Lung microvascular endothelial cell (primary cell): ENCODE results near the gene GLRX2. TPM values are rescaled to one million over a fixed set of nuclear protein-coding genes. Genes with fewer than 3 reads are reported as not detected.
"Not testable (repeated sequence)": the region's sequence is repeated elsewhere in the genome, so short reads cannot be mapped to it uniquely, and the experiment has no call there.

Experiments
- DNase-seq, 2 donors: peaks; one replicate each; pipeline versions ENCODE4 v3.0.0 to v3.0.0-alpha.2; 2010; ENCODE audit warnings: low read depth in 2 of 2
- total RNA-seq: library from RNA; depleted of rRNA; stranded (reverse); fragments of >200 nt; gene quantifications from 2 replicates; pipeline ENCODE4 v1.2.1, GENCODE V29; 2014

GLRX2 gene
- 3.7 and 6.7 TPM in 2 replicates for total RNA-seq

DNA sequence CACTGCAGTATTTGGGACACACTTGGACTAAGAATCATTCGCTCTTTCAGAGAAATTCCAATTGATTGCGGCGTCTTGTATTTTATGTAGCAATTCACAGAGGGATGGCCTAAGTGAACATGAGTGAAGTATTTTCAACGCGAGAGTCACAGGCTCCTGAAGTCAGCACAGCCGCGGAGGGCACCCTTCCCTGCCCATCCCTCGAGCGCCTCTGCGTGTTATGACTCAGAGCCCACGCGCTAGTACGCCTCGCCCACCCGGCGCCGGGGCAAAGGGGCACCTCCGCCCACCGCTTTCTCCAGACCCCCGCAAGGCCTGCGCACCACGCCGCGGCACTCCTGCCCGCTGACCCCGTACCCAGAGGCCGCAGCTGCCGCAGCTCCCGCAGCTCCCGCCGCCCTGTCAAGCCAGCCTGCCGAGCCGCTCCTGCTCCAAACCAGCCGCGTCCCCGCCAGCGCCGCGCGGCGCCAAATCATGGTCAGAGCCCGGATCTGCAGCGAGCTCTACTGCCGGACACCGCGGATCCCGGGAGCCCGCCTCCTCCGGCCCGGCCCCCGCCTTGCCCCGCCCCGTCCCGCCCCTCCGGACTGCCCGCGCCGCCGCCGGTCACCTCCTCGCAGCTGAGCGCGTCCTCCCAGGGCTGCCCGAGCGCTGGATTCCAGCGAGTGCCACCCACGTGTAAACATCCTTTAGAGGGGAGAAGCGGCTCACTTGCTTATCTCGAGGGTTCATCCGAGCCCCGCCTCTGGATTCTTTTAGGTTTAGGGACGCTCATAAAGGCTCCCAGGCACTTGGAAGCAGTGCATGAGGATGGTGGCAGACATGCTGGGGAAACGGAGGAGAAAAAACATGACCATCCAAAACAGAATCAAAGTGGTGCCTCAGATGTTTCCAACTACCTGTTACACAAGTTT, at the start of gene GLRX2:
Gene GLRX2, minus strand, starts transcription at position 508 of the 914 bp plus-strand sequence. Its CDS starts 32 bp downstream, at position 476.
- DNase-seq, result peak; percentile 85 to 90

GRCh38 chr1:193144999-193145398, 39.8 kb upstream of the GLRX2 start:
- DNase-seq, result no peak

DNA sequence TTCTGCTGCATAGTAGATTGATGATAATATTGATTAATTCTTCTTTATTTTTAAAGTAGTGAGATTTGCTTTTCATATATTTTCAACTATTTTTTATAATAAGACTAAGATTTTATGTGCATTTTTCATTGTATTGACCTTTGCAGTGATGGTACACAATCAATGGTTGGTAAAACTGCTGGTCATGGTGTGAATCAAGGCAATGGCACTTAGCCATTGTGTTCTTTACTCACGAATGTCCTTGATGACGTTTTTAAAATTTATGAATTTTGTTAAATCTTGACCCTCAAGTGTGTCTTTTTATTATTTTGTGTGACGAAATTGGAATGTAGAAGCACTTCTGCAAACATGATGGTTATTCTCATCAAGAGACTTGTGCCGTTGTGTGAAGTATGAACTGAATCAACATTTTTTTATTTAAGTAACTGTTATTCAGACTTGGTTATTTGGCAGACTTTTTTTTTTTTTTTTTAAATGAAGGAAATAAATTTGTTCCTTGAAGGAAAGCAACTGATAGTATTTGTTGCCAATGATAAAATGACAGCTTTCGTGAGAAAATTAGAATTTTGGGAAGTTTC, 39.2 kb upstream of the GLRX2 start:
- DNase-seq, result no peak

DNA sequence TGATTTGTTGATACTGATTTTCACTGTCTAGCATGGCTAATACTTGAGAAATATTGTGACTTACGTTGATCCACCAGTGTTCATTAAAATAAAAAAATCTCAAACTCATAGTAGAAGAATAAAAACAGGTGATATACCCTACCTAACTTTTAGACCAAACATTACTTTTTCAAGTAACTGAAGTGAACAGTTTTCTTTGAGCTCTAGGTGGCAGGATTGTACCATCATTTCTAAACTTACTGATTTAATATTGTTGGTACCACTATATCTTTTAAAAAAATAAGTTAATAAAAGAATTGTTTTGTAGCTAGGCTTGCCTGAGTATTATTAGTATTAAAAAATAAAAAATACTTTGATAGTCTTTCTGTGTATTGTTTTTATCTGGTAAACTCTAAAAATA, 38.1 kb upstream of the GLRX2 start:
- DNase-seq, result peak; percentile 23 to 57

DNA sequence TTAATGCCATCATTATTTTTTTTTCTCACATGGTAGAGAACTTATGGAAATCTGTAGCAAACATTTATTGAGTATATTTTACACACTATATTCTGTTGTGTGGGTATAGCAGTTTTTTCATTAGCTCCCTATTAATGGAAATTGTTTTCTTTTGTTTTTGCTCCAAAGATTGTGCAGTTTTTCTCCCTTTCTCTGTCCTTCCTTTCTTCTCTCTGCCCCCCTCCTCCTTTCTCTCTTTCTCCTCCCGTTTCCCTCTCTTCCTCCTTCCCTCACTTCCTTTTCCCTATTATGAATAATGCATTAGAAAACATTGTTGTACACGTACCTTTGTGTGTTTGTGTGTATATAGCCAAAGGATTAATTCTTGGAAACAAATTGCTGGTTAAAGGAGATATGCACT, 37.2 kb upstream of the GLRX2 start:
- no peak for DNase-seq

DNA sequence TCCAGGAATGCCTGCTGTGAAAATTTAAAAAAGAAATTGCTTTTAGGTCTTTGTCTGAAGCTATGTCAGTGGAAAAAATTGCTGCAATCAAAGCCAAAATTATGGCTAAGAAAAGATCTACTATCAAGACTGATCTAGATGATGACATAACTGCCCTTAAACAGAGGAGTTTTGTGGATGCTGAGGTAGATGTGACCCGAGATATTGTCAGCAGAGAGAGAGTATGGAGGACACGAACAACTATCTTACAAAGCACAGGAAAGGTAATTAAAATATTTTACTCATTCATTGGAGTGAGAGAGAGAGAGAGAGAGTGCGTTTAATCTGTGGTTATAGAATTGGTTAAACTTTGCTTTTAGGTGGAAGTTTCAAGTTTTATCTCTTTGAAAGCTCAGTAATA, 36.6 kb upstream of the GLRX2 start:
- no peak for DNase-seq

- DNase-seq, result no peak
These were observed 35.0 kb upstream of the GLRX2 start for GRCh38 chr1:193140254-193140653.

GRCh38 chr1:193131266-193131860, 26.1 kb upstream of the GLRX2 start:
- DNase-seq, result no peak

DNA sequence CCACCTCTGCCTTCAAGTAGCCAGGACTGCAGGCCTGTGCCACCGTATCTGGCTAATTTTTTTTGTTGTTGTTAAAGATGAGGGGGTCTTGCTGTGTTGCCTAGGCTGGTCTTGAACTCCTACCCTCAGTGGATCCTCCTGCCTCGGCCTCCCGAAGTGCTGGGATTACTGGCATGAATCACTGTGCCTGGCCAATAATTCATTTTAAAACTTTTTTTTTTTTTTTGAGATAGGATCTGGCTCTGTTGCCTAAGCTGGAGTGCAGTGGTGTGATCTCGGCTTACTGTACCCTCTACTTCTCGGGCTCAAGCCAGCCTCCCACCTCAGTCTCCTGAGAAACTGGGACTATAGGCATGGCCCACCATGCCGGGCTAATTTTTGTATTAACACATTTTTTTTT, 20.2 kb upstream of the GLRX2 start:
- DNase-seq, result no peak

DNA sequence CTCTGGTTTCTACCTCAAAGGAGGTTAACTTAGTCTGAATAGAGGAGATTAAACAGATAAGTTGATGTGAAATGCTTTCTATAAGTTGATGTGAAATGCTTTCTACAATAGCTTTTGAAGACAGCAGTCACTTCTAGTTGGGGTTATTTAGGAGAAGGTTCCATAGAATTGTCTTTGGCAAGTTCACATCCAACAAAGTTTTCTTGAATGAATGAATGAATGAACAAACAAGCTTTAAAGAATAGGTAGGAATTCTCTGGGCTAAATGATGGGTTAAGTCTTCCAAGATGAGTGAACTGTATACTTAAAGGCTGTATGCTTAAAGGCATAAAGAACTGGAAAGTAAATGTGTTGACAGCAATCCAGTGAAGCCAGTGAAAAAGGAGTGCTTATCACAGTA, 18.5 kb upstream of the GLRX2 start:
- DNase-seq, result no peak

DNA sequence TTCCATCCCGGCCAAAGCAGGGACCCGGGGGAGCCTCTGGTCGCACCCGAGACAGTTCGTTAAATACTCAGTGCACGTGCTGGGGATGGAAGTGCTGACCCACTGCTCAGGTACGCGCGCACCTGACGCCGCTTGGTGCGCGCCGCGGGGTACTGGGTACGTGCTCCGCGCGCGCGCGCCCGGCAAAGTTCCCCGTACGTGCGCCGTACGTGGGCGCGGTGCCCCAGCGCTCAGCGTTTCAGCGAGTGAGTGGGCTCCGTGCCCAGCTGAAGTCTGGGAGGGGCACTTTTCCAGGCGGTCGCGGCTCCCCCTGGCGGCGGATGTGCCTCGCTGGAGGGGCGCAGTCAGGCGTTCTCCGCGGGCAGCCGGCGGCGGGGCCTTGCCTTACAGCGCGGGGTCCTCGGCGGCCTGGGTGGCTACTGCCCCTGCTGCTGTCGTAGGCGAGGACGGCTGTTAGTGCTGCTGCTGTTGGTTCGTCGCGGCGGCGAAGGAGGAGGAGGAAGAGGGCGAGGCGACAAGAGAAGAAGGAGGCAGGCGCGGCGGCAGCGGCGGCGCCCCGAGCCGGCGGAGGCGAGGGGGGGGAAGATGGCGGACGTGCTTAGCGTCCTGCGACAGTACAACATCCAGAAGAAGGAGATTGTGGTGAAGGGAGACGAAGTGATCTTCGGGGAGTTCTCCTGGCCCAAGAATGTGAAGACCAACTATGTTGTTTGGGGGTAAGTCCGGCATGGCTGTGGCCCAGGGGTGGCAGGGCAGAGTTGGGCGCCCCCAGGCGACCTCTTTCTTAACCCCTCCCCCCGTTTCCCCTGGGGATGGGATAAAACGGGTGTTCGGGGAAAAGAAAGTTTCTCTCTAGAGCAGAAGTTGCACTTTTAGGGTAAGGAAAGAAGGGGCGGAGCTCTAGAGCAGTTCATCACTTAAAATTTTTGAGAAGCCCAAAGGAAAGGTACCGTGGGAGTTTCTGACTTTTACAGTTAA, 16.7 kb upstream of the GLRX2 start, which contains the start of gene CDC73:
Gene CDC73, plus strand, starts transcription at position 416 of the 978 bp plus-strand sequence. Its CDS starts 170 bp downstream, at position 586.
- DNase-seq, result peak; percentile 98

GRCh38 chr1:193120604-193121166, 15.5 kb upstream of the GLRX2 start:
- DNase-seq, result no peak

DNA sequence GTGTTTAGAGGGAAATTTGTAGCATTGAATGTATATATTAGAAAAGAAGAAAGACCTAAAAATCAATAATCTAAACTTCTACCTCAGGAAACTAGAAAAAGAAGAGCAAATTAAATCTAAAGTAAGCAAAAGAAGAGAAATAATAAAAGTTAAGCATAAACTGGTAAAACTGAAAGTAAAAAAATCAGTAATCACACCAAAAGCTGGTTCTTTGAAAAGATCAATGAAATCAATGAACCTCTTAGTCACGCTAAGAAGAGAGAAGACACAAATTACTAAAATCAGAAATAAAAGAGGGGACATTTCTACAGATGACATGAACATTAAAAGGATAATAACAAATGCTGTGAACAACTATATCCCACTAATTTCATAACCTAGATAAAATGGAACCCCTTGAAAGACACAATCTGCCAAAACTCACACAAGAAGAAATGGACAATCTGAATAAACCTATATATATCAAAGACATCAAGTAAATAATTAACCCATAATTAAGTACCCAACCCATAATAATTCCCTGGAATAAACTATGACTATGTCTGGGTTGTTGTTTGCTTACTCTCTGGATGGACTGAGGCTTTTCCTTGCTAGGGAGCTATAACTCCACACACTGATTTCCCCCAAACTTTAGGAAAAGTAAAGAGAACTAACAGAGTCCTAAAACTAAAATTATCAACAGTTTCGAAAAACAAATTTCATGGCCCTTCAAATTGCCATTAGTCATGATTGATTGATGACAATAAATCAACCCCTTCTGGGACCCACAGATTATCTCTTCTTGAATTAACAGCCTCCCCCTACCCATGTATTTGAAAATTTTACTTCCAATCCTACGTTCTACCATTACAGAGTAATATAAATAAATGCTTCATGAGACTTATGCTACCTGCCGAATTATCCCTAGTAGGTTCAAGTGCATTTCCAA, 13.9 kb upstream of the GLRX2 start:
- no peak for DNase-seq

DNA sequence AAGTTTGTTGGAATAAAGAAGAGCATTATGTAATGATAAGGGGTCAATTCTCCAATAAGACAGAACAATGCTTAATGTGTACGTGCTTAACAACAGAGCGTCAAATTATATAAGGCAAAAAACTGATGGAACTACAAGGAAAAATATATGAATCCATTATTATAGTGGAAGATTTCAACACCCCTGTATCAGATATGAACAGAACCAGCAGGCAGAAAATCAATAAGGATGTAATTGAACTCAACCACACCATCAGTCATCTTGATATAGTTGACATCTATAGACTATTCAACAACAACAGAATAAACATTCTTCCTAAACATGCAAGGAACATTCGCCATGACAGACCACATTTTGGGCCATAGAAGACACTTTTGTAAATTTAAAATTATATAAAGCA, 13.0 kb upstream of the GLRX2 start:
- no peak for DNase-seq

DNA sequence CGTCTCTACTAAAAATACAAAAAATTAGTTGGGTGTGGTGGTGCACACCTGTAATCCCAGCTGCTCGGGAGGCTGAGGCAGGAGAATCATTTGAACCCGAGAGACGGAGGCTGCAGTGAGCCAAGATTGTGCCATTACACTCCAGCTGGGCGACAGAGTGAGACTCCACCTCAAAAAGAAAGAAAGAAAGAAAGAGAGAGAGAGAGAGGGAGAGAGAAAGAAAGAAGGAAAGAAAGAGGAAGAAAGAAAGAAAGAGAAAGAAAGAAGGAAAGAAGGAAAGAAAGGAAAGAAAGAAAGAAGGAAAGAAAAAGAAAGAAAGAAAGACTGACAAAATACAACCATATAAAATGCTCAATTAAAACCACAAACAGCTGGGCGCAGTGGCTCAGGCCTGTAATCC, 12.0 kb upstream of the GLRX2 start:
- DNase-seq, result not testable (repeated sequence)

GRCh38 chr1:193115629-193116227, 10.5 kb upstream of the GLRX2 start:
- peak; percentile 24 to 96 for DNase-seq

DNA sequence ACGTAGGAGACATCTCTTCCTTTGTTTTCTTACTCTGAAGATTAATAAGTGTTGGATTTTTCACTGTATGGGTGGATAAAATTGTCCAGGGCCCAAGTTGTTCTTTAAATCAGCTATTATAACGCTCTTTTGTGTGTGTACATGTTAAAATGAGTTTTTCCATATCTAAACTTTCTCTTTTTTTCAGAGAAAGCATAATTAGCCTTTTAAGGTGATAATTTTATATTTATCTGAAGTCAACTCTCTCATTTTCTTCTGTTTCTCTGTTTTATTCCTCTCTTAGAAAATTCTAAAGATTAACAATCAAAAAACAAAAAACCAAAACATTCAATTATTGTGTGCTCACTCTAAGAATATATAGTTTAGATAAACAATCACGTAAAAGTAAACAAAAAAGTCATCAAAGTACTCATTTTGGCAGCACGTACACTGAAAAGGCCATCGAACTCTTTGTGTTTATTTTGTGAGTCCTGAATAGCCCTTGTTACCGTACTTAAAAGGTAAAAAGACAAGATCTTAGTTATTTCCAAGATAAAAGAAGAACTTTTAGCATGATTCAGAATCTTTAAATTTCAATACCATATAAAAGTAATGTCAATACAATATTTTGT, 9.4 kb upstream of the GLRX2 start:
- DNase-seq, result peak in 1 of 2 donors; percentile 13

- no peak for DNase-seq
These were observed 8.7 kb upstream of the GLRX2 start for GRCh38 chr1:193113992-193114332.
